H9 (cell line): ENCODE measurements around the gene CERS2. TPM values are rescaled to one million over a fixed set of nuclear protein-coding genes. Genes with fewer than 3 reads are reported as not detected.

Experiments
- DNase-seq: peaks from one replicate; pipeline ENCODE4 v3.0.0-alpha.2; 2017
- H2AFZ ChIP-seq: one replicate; pipeline ENCODE4 v1.6.1; 2013; ENCODE audit warnings: mild to moderate bottlenecking, low read length, control low read depth, moderate library complexity
- H2AK5ac ChIP-seq: 2 replicates; pipeline ENCODE4 v1.6.1; 2013; ENCODE audit warnings: low read length, control low read depth, mixed read lengths; ENCODE audit not compliant: insufficient read length
- H2BK120ac ChIP-seq: one replicate; pipeline ENCODE4 v1.6.1; 2013; ENCODE audit warnings: low read depth, mild to moderate bottlenecking, low read length, control low read depth, inconsistent platforms; ENCODE audit not compliant: poor library complexity, severe bottlenecking
- H2BK12ac ChIP-seq: 2 replicates; pipeline ENCODE4 v1.6.1; 2013; ENCODE audit warnings: low read length, control low read depth, mixed read lengths, low read depth; ENCODE audit not compliant: insufficient read length
- H2BK15ac ChIP-seq: 2 replicates; pipeline ENCODE4 v1.6.1; 2013; ENCODE audit warnings: low read depth, low read length, control low read depth
- H2BK20ac ChIP-seq: one replicate; pipeline ENCODE4 v1.6.1; 2013; ENCODE audit warnings: low read depth, mild to moderate bottlenecking, low read length, control low read depth, inconsistent platforms; ENCODE audit not compliant: poor library complexity, severe bottlenecking
- H2BK5ac ChIP-seq: 2 replicates; pipeline ENCODE4 v1.6.1; 2013; ENCODE audit warnings: low read length, control low read depth, mixed read lengths; ENCODE audit not compliant: insufficient read length
- H3K14ac ChIP-seq: 2 replicates; pipeline ENCODE4 v1.6.1; 2013; ENCODE audit warnings: low read length, control low read depth; ENCODE audit not compliant: insufficient read depth
- H3K18ac ChIP-seq: 2 replicates; pipeline ENCODE4 v1.6.1; 2013; ENCODE audit warnings: low read depth, mild to moderate bottlenecking, mixed read lengths, low read length, control low read depth; ENCODE audit not compliant: insufficient read length
- H3K23ac ChIP-seq: 2 replicates; pipeline ENCODE4 v1.6.1; 2013; ENCODE audit warnings: low read length, control low read depth, mixed read lengths, low read depth; ENCODE audit not compliant: insufficient read length
- H3K23me2 ChIP-seq: 2 replicates; pipeline ENCODE4 v1.6.1; 2013; ENCODE audit warnings: low read depth, mild to moderate bottlenecking, mixed read lengths, low read length, control low read depth; ENCODE audit not compliant: insufficient read length, poor library complexity, severe bottlenecking
- H3K27ac ChIP-seq: 2 replicates; pipeline ENCODE4 v1.5.1; 2013; ENCODE audit warnings: low read length, control low read depth, mixed read lengths, low read depth; ENCODE audit not compliant: insufficient read length
- H3K27me3 ChIP-seq: 2 replicates; pipeline ENCODE4 v1.6.1; 2013; ENCODE audit warnings: low read length, control low read depth, inconsistent platforms; ENCODE audit not compliant: insufficient read depth
- H3K4ac ChIP-seq: 2 replicates; pipeline ENCODE4 v1.6.1; 2013; ENCODE audit warnings: low read depth, mild to moderate bottlenecking, control low read depth, inconsistent platforms, low read length, moderate library complexity
- H3K4me1 ChIP-seq: 2 replicates; pipeline ENCODE4 v1.6.1; 2013; ENCODE audit warnings: low read length, control low read depth, inconsistent platforms; ENCODE audit not compliant: insufficient read depth
- H3K4me2 ChIP-seq: 2 replicates; pipeline ENCODE4 v1.6.1; 2013; ENCODE audit warnings: low read length, control low read depth, mixed read lengths; ENCODE audit not compliant: insufficient read length, insufficient read depth
- H3K56ac ChIP-seq: 2 replicates; pipeline ENCODE4 v1.6.1; 2013; ENCODE audit warnings: low read depth, mild to moderate bottlenecking, mixed read lengths, low read length, control low read depth; ENCODE audit not compliant: insufficient read length
- H3K79me1 ChIP-seq: 2 replicates; pipeline ENCODE4 v1.6.1; 2013; ENCODE audit warnings: low read depth, mild to moderate bottlenecking, moderate library complexity, low read length, control low read depth, inconsistent platforms; ENCODE audit not compliant: insufficient read depth, poor library complexity, severe bottlenecking
- H3K79me2 ChIP-seq: 2 replicates; pipeline ENCODE4 v1.6.1; 2013; ENCODE audit warnings: low read length, control low read depth, inconsistent platforms; ENCODE audit not compliant: insufficient read depth
- H3K9ac ChIP-seq: 2 replicates; pipeline ENCODE4 v1.6.1; 2013; ENCODE audit warnings: low read length, control low read depth, mixed read lengths; ENCODE audit not compliant: insufficient read length; ENCODE audit errors: extremely low read depth
- H3K9me3 ChIP-seq: one replicate; pipeline ENCODE4 v1.6.1; 2013; ENCODE audit warnings: low read depth, low read length, inconsistent platforms; ENCODE audit not compliant: control insufficient read depth
- H3T11ph ChIP-seq: one replicate; pipeline ENCODE4 v1.6.1; 2013; ENCODE audit warnings: mild to moderate bottlenecking, low read length, control low read depth, inconsistent platforms
- H4K20me1 ChIP-seq: one replicate; pipeline ENCODE4 v1.6.1; 2013; ENCODE audit not compliant: control insufficient read depth, insufficient read length, insufficient read depth
- H4K5ac ChIP-seq: 2 replicates; pipeline ENCODE4 v1.6.1; 2013; ENCODE audit warnings: low read depth, mild to moderate bottlenecking, mixed read lengths, low read length, control low read depth; ENCODE audit not compliant: insufficient read length
- H4K8ac ChIP-seq: replicated peaks from 2 replicates; pipeline ENCODE4 v1.6.1; 2013; ENCODE audit warnings: low read length, control low read depth, mixed read lengths, low read depth; ENCODE audit not compliant: insufficient read length
- H4K91ac ChIP-seq: 2 replicates; pipeline ENCODE4 v1.6.1; 2013; ENCODE audit warnings: low read depth, mild to moderate bottlenecking, moderate library complexity, mixed read lengths, low read length, control low read depth; ENCODE audit not compliant: insufficient read length
- H3K27ac Mint-ChIP-seq, 3 experiments: 2 replicates in 2 of 3; 3 replicates in 1 of 3; pipeline ENCODE4 v1.8.0; 2020 to 2021; ENCODE audit warnings: mixed read lengths in 3 of 3, mild to moderate bottlenecking in 1 of 3, moderate library complexity in 1 of 3
- H3K27me3 Mint-ChIP-seq: 2 replicates; pipeline ENCODE4 v1.8.0; 2021; ENCODE audit warnings: low read depth, mild to moderate bottlenecking, moderate library complexity, mixed read lengths
- H3K36me3 Mint-ChIP-seq, 3 experiments: 2 replicates in 2 of 3; 3 replicates in 1 of 3; pipeline ENCODE4 v1.8.0; 2020 to 2021; ENCODE audit warnings: low read depth in 3 of 3, mixed read lengths in 3 of 3; ENCODE audit not compliant: insufficient read depth in 1 of 3
- H3K4me1 Mint-ChIP-seq, 2 experiments: 2 replicates each; pipeline ENCODE4 v1.8.0; 2020; ENCODE audit warnings: mixed read lengths in 2 of 2
- H3K4me3 Mint-ChIP-seq, 2 experiments: 2 replicates in 1 of 2; 3 replicates in 1 of 2; pipeline ENCODE4 v1.8.0; 2020 to 2021; ENCODE audit warnings: mild to moderate bottlenecking in 2 of 2, mixed read lengths in 2 of 2, moderate library complexity in 1 of 2
- H3K9me3 Mint-ChIP-seq, 2 experiments: 2 replicates in 1 of 2; 3 replicates in 1 of 2; pipeline ENCODE4 v1.8.0; 2020; ENCODE audit warnings: mild to moderate bottlenecking in 2 of 2, mixed read lengths in 2 of 2, moderate library complexity in 1 of 2
- CTCF ChIP-seq: fragments of 200-600 bp; sonication (generic); conservative IDR thresholded peaks from 3 replicates; pipeline ENCODE4 v1.8.0; 2021; ENCODE audit warnings: antibody characterized with exemption, mild to moderate bottlenecking
- WGBS: extraction: QIAGEN DNeasy Blood & Tissue Kit; methylation state at CpG from one replicate; pipeline ENCODE4 v1.1.7; 2013; ENCODE audit warnings: missing lambda C conversion rate, low lambda C conversion rate, mixed read lengths; ENCODE audit not compliant: insufficient read length; ENCODE audit errors: extremely low coverage; 5-methylcytosine and 5-hydroxymethylcytosine counted together
- total RNA-seq: library from RNA; stranded (reverse); gene quantifications from 2 replicates; pipeline ENCODE4 v1.2.1, GENCODE V29; 2021

CERS2 gene
- total RNA-seq, 1 experiment from 2014 or later = 201 TPM

GRCh38 chr1:151000408-151000807 lies 25.8 kb upstream of the CERS2 start:
- H3K56ac ChIP-seq = no peak overlapping the region
- no peak overlapping the region; a peak in 1 of 7 replicates for H3K27ac Mint-ChIP-seq
- H3K27me3 ChIP-seq = no peaks in the 10 kb centered on the region
- WGBS = no CpG with 5 or more reads among the region's 3 CpGs
- peaks cover 3% of the 10 kb centered on the region; the same call in 1 of the 2 replicates for H3K4me1 ChIP-seq
- no peaks in the 10 kb centered on the region for H4K20me1 ChIP-seq
- peaks cover 0 to 10% (median 5%) of the 10 kb centered on the region in 3 experiments; a peak in 2 of 7 replicates for H3K36me3 Mint-ChIP-seq
- no peak overlapping the region for H4K5ac ChIP-seq
- H4K8ac ChIP-seq = no peak overlapping the region
- H3K18ac ChIP-seq = no peak overlapping the region
- H3K14ac ChIP-seq = no peak overlapping the region
- no peak overlapping the region for H2BK15ac ChIP-seq
- no peak for DNase-seq
- H3K27ac ChIP-seq = no peak overlapping the region
- H3K27me3 Mint-ChIP-seq = no peaks in the 10 kb centered on the region; the same call in 1 of the 2 replicates
- no peak overlapping the region for H2BK20ac ChIP-seq
- no peak overlapping the region for H4K91ac ChIP-seq
- no peak overlapping the region for H2AK5ac ChIP-seq
- peaks cover 6 to 13% of the 10 kb centered on the region in 2 experiments for H3K4me1 Mint-ChIP-seq
- no peaks in the 10 kb centered on the region for H3K9me3 ChIP-seq
- no peak overlapping the region for H2BK5ac ChIP-seq
- no peak overlapping the region for H3T11ph ChIP-seq
- no peak overlapping the region for H3K4me2 ChIP-seq
- H3K79me1 ChIP-seq = no peaks in the 10 kb centered on the region
- no peak overlapping the region for H3K23ac ChIP-seq
- no peak overlapping the region for H3K4me3 Mint-ChIP-seq
- H3K9me3 Mint-ChIP-seq = no peaks in the 10 kb centered on the region
- no peak overlapping the region for H3K4ac ChIP-seq
- H2AFZ ChIP-seq = no peak overlapping the region
- no peak overlapping the region for H2BK12ac ChIP-seq
- TF ChIP-seq CTCF = no peak
- H3K9ac ChIP-seq = no peak overlapping the region
- no peak overlapping the region for H2BK120ac ChIP-seq
- H3K79me2 ChIP-seq = no peaks in the 10 kb centered on the region
- no peaks in the 10 kb centered on the region for H3K23me2 ChIP-seq
